KOPT-K1 (cell line): Measurements from ENCODE around the gene SPATA9.
"Not testable (repeated sequence)": the region's sequence is repeated elsewhere in the genome, so short reads cannot be mapped to it uniquely, and the experiment has no call there.

Source experiments
- H3K27ac ChIP-seq: fragments of 200-600 bp; sonication (generic); 2 replicates; pipeline ENCODE4 v1.5.1; 2016; ENCODE audit warnings: antibody characterized with exemption, mild to moderate bottlenecking, low read depth, low read length; ENCODE audit not compliant: poor library complexity, severe bottlenecking
- H3K36me3 ChIP-seq: fragments of 200-600 bp; sonication (generic); 2 replicates; pipeline ENCODE4 v1.5.1; 2017; ENCODE audit warnings: antibody characterized with exemption, mild to moderate bottlenecking, low read length, moderate library complexity; ENCODE audit not compliant: insufficient read depth
- H3K9me3 ChIP-seq: fragments of 200-600 bp; sonication (generic); 2 replicates; pipeline ENCODE4 v1.5.1; 2017; ENCODE audit warnings: antibody characterized with exemption, low read length, mild to moderate bottlenecking; ENCODE audit not compliant: insufficient read depth, poor library complexity, severe bottlenecking

SPATA9 gene

DNA sequence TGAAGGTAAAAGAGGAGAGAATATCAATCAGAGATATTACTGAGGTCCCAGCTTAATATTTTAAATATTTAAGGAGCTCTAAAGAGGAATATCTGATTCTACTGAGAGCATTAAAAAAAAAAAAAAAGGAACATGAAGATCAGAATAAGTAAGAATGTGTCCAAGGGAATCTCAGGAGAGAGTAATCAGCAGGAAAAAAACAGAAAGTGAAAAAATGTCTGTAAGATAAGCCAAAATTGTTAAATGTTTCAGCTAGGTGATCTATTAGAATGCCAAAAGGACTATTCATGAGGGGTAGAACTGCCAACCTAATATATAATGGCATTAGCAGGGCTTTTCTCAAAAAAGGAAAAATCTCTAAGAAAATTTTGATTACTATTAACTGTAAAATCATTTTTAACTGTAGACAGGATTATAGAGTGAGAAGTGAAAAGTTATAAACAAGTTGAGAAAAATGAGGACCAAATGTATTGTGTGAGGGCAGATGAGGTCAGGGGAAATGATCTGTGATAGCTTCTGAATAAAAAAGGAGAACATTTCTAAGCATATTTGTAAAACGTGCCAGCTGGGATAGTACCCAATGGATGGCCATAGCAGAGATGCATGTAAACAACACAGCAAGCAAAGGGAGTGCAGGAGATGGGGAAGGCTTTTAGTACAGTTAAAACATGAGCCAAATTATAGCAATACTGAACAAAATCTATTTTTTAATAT is 38.9 kb upstream of the SPATA9 start:
- H3K27ac ChIP-seq, result no peak overlapping the region
- H3K36me3 ChIP-seq, result no peaks in the 10 kb centered on the region
- no peaks in the 10 kb centered on the region for H3K9me3 ChIP-seq

- no peaks in the 10 kb centered on the region for H3K36me3 ChIP-seq
- no peaks in the 10 kb centered on the region for H3K9me3 ChIP-seq
- H3K27ac ChIP-seq, result no peak overlapping the region
Observed at GRCh38 chr5:95720094-95720786, 37.4 kb upstream of the SPATA9 start.

- no peaks in the 10 kb centered on the region for H3K36me3 ChIP-seq
- H3K27ac ChIP-seq, result peak overlapping the region; percentile 2
- H3K9me3 ChIP-seq, result no peaks in the 10 kb centered on the region
Observed at GRCh38 chr5:95718738-95719137, 35.9 kb upstream of the SPATA9 start.

GRCh38 chr5:95718203-95718602 is 35.4 kb upstream of the SPATA9 start:
- Histone ChIP-seq H3K27ac (peak overlapping the region; percentile 2), H3K36me3 (no peaks in the 10 kb centered on the region), H3K9me3 (no peaks in the 10 kb centered on the region)

DNA sequence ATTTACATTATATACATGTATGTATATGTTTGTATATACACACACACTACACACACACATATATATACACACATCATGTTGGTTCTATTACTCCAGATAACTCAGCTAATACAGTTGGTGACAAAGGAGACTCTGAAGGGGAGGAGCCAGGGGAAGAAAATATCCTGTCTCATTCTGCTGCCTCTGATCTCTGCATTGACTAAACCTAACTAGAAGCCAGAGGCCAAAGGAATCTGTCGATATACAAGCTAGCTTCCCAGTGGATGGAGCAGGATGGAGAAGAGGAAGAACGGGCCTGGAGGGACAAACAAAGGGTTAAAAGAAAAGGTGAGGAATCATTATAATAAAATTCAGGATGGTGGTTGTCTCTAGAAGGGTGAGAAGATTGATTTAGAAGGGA is 34.6 kb upstream of the SPATA9 start:
- Histone ChIP-seq H3K36me3 (no peaks in the 10 kb centered on the region), H3K9me3 (no peaks in the 10 kb centered on the region), H3K27ac (no peak overlapping the region)

- no peaks in the 10 kb centered on the region for H3K36me3 ChIP-seq
- no peak overlapping the region for H3K27ac ChIP-seq
- no peaks in the 10 kb centered on the region for H3K9me3 ChIP-seq
Observed at GRCh38 chr5:95715799-95716461, 33.1 kb upstream of the SPATA9 start.

DNA sequence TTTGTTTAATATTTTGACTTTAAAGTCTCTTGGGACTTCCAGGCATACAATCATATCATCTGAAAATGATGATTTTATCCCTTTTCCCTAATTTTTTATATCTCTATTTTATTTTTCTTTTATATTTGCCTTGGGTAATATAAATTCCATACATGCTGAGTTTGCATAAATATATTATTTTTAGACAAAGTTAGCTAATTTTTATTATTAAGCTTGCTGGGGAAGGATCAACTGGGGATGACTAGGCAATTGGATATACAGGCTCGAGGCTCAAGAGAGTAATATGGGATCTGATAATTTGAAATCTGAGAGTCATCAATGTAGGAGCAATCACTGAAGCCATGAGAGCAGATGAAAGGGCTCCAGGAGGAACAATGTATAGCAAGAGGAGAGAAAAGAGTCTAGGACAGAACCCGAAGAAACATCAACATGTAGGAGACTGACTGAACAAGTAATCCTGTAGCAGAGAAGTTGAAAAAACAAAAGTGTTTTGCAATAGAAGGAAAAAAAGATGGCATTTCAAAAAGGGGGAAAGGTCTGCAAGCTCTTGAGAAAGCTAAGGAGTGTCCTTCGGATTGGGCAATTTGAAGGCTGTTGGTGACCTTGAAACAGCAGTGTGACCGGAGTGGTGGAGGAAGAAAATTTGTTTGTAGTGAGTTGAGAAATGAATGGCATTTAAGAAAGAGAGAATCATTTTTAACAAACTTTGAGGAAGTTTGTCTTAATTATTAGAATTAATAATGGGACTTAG is 31.3 kb upstream of the SPATA9 start:
- Histone ChIP-seq H3K27ac (no peak overlapping the region), H3K9me3 (no peaks in the 10 kb centered on the region), H3K36me3 (no peaks in the 10 kb centered on the region)

- not testable (repeated sequence) for H3K9me3 ChIP-seq, H3K27ac ChIP-seq
Observed at GRCh38 chr5:95713246-95713645, 30.5 kb upstream of the SPATA9 start.

GRCh38 chr5:95712347-95712958 is 29.7 kb upstream of the SPATA9 start:
- no peak overlapping the region for H3K27ac ChIP-seq
- H3K36me3 ChIP-seq, result no peaks in the 10 kb centered on the region
- no peaks in the 10 kb centered on the region for H3K9me3 ChIP-seq

More at GRCh38 chr5:95713246-95713645, 30.5 kb upstream of the SPATA9 start:
- not testable (repeated sequence) for H3K36me3 ChIP-seq

GRCh38 chr5:95711501-95712346 is 28.9 kb upstream of the SPATA9 start:
- no peaks in the 10 kb centered on the region for H3K9me3 ChIP-seq
- no peak overlapping the region for H3K27ac ChIP-seq
- no peaks in the 10 kb centered on the region for H3K36me3 ChIP-seq

DNA sequence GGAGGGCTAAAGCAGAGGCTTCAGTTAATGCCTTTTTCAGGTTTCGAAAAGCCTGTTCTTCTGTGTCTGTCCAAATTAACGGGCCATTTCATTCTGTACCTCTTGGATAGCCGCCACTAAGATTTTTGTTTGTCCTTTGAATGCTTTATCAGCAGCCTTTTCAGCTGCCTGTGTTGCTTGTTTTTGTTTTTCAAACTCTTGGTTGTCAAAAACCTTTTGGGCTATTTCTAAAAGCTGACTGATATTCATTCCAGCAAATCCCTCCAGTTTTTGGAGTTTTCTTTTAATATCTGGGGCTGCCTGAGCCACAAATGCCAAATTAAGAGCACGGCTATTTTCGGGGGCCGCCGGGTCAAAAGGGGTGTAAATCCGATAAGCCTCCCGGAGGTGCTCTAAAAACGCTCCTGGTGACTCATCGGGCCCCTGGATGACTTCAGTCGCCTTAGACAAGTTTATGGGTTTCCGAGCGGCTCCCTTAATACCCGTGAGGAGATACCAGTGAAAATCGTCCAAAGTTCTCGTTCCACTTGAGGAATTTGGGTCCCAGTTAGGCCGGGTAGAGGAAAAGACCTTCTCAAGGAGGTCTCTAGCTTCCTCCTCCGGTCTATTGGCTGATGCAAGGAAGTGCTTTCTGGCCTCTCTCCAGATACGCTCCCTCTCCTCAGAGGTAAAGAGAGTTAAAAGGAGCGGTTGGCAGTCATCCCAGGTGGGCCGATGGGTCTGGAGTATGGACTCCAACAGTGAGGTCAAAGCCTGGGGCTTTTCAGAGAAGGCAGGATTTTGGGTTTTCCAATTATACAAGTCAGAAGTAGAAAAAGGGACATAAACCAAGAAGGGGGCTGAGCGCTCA is 28.1 kb upstream of the SPATA9 start:
- not testable (repeated sequence) for H3K9me3 ChIP-seq, H3K27ac ChIP-seq, H3K36me3 ChIP-seq

GRCh38 chr5:95709967-95710650 is 27.3 kb upstream of the SPATA9 start:
- H3K36me3 ChIP-seq, result no peaks in the 10 kb centered on the region
- H3K9me3 ChIP-seq, result no peaks in the 10 kb centered on the region
- no peak overlapping the region for H3K27ac ChIP-seq

DNA sequence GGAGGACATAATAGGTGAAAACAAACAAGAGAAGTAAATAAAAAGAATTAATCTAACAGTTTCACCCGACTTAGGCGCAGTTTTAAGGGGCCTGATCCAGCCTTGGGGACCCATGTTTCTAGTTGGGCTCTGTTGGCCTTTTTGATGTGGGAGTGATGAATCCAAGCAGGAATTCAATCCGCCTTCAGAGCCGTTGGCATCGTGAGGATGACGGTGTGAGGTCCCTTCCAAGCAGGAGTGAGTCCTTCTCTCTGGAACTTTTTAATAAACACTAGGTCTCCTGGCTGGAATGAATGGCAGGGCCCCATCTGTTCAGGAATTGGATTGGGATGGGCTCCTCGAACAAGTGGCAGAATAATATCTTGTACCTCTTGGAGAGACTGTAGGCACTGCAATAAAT is 26.1 kb upstream of the SPATA9 start:
- no peaks in the 10 kb centered on the region for H3K9me3 ChIP-seq
- H3K36me3 ChIP-seq, result no peaks in the 10 kb centered on the region
- no peak overlapping the region for H3K27ac ChIP-seq
